Measurements from ENCODE around the gene ANKRD11.
"Not testable (repeated sequence)": the region's sequence is repeated elsewhere in the genome, so short reads cannot be mapped to it uniquely, and the experiment has no call there.

Gene ANKRD11

GRCh38 chr16:89376812-89377452 is 113.4 kb downstream of the ANKRD11 start:
- no peak for DNase-seq

GRCh38 chr16:89375686-89376085 is 114.7 kb downstream of the ANKRD11 start:
- no peak for DNase-seq

GRCh38 chr16:89375021-89375420 is 115.3 kb downstream of the ANKRD11 start:
- DNase-seq, result no peak

- no peak for DNase-seq
These were observed 115.9 kb downstream of the ANKRD11 start for GRCh38 chr16:89374393-89374960.

- no peak for DNase-seq
These were observed 116.8 kb downstream of the ANKRD11 start for GRCh38 chr16:89373355-89374110.

GRCh38 chr16:89371968-89372634 is 118.3 kb downstream of the ANKRD11 start:
- no peak for DNase-seq

- DNase-seq, result no peak
These were observed 119.0 kb downstream of the ANKRD11 start for GRCh38 chr16:89371386-89371785.

GRCh38 chr16:89370601-89371000 is 119.8 kb downstream of the ANKRD11 start:
- no peak for DNase-seq

GRCh38 chr16:89370081-89370511 is 120.3 kb downstream of the ANKRD11 start:
- DNase-seq, result no peak

GRCh38 chr16:89369266-89369895 is 121.0 kb downstream of the ANKRD11 start:
- no peak for DNase-seq

GRCh38 chr16:89368604-89369249 is 121.6 kb downstream of the ANKRD11 start:
- no peak for DNase-seq

GRCh38 chr16:89367538-89367915 is 122.8 kb downstream of the ANKRD11 start:
- no peak for DNase-seq

- DNase-seq, result no peak
These were observed 123.5 kb downstream of the ANKRD11 start for GRCh38 chr16:89366561-89367537.

GRCh38 chr16:89365996-89366395 is 124.4 kb downstream of the ANKRD11 start:
- no peak for DNase-seq

GRCh38 chr16:89365044-89365467 is 125.3 kb downstream of the ANKRD11 start:
- DNase-seq, result no peak

- no peak for DNase-seq
These were observed 125.8 kb downstream of the ANKRD11 start for GRCh38 chr16:89364606-89365005.

- no peak for DNase-seq
These were observed 126.6 kb downstream of the ANKRD11 start for GRCh38 chr16:89363621-89364393.

GRCh38 chr16:89362540-89363223 is 127.7 kb downstream of the ANKRD11 start:
- DNase-seq, result not testable (repeated sequence)

GRCh38 chr16:89361751-89362539 is 128.4 kb downstream of the ANKRD11 start:
- no peak for DNase-seq

Measured in stimulated activated CD4-positive, alpha-beta T cell treated with anti-CD3 and anti-CD28 coated beads, Interleukin-2, amount 100 ng/mL, for 48 hours (primary cell).